ENCODE measurements around the gene APP.

DNA sequence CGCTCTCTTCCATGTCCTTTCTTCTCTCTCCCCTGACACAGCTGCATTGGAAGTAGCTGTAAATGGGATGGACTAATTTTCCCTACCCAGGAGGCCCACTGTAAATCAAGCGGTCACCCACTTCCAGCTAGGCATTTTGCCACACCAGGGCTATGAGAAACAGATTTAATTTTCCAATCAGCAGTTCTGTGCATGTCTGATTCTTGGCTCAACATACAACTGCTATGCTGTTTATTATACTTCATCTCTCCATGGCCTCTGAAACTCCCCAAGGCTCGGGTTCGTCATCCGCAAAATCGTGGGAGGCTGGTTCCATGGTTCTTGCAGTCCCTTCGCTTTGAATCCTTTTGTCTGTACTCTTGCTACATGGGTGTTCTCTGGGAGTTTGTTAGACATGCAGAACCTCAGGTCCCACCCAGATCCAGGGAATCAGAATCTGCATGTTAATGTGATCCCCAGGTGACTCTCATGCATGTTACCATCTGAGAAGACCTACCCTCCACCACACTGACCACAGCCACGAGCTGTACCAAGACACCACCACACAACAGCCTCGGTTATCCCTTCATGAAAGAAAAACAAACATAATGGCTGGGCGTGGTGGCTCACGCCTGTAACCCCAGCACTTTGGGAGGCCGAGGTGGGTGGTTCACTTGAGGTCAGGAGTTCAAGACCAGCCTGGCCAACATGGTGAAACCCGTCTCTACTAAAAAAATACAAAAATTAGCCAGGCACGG lies 245.3 kb downstream of the APP start:
- TF ChIP-seq, protein P1, sequence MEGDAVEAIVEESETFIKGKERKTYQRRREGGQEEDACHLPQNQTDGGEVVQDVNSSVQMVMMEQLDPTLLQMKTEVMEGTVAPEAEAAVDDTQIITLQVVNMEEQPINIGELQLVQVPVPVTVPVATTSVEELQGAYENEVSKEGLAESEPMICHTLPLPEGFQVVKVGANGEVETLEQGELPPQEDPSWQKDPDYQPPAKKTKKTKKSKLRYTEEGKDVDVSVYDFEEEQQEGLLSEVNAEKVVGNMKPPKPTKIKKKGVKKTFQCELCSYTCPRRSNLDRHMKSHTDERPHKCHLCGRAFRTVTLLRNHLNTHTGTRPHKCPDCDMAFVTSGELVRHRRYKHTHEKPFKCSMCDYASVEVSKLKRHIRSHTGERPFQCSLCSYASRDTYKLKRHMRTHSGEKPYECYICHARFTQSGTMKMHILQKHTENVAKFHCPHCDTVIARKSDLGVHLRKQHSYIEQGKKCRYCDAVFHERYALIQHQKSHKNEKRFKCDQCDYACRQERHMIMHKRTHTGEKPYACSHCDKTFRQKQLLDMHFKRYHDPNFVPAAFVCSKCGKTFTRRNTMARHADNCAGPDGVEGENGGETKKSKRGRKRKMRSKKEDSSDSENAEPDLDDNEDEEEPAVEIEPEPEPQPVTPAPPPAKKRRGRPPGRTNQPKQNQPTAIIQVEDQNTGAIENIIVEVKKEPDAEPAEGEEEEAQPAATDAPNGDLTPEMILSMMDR (conservative IDR thresholded peaks at IDR 0.05; ENCODE audit: low read depth, low read length) = no peak
- TF ChIP-seq EZH2phosphoT487 (IDR thresholded peaks at IDR 0.05; ENCODE audit: borderline replicate concordance, low read length) (no peak), EZH2 (IDR thresholded peaks at IDR 0.05; ENCODE audit: low read length, unreplicated experiment) (no peak)

All from PC-3 (cell line).